K562 (cell line): ENCODE data around the gene GPR139. TPM values are rescaled to one million over a fixed set of nuclear protein-coding genes. Genes with fewer than 3 reads are reported as not detected.
A peak's percentile ranks its signal among the peaks of the same experiment; 100 is the strongest.

ENCODE experiments used
- ATAC-seq: fragments of 200-7000 bp; cut with Tn5 transposase; 3 replicates; pipeline ENCODE4 v1.9.1; 2020; ENCODE audit warnings: moderate library complexity
- BruUV-seq: library from RNA; stranded (reverse); fragments of 400-500 nt; replicated peaks from 2 replicates; lab custom pipeline; 2021; lab: Mats Ljungman, UMichigan
- CTCF ChIA-PET: fragments of 300-600 bp; formaldehyde crosslinking; extraction: SDS; loops from one replicate; lab custom pipeline; 2021; ENCODE audit warnings: low intra/inter-chr PET ratio; lab: Yijun Ruan, JAX
- POLR2A ChIA-PET: fragments of 300-600, 350-650 bp; sonication (Branson Sonifier 250); formaldehyde crosslinking; extraction: SDS; loops from one replicate; lab custom pipeline; 2021; ENCODE audit warnings: antibody characterized with exemption, inconsistent platforms; lab: Yijun Ruan, JAX
- DNase-seq, 4 experiments: peaks; one replicate each; pipeline versions ENCODE4 v3.0.0 to v3.0.0-alpha.2; 2011 to 2018; ENCODE audit warnings: low spot score in 3 of 4, mixed read lengths in 3 of 4; ENCODE audit errors: extremely low read depth in 1 of 4
- FAIRE-seq: peaks from 2 replicates; lab custom pipeline; 2011; peaks lifted over from hg19 to GRCh38; lab: Jason Lieb, UNC
- H2AFZ ChIP-seq: 2 replicates; pipeline ENCODE4 v1.6.0; 2011; ENCODE audit warnings: low read depth, low read length, control low read depth, inconsistent platforms
- H3K27ac ChIP-seq: fragments of 200-600 bp; 3 replicates; pipeline ENCODE4 v1.8.0; 2011; ENCODE audit warnings: low read depth, mild to moderate bottlenecking, control low read depth, inconsistent platforms, low read length, moderate library complexity, mixed read lengths; ENCODE audit errors: extremely low read depth
- H3K27me3 ChIP-seq, 2 experiments: fragments of 300-600 bp in 1 of 2; 2 replicates in 1 of 2; 3 replicates in 1 of 2; pipeline versions ENCODE4 v1.6.0 to v1.8.0; 2011; ENCODE audit warnings: inconsistent platforms in 2 of 2, low read length in 2 of 2, mild to moderate bottlenecking in 1 of 2, mixed read lengths in 1 of 2, moderate library complexity in 1 of 2; ENCODE audit not compliant: control insufficient read depth in 2 of 2, insufficient read depth in 2 of 2
- H3K36me3 ChIP-seq: fragments of 300-600 bp; 3 replicates; pipeline ENCODE4 v1.8.0; 2011; ENCODE audit warnings: mild to moderate bottlenecking, low read length, inconsistent platforms; ENCODE audit not compliant: control insufficient read depth, insufficient read depth
- H3K4me1 ChIP-seq, 2 experiments: fragments of 200-600 bp in 1 of 2; replicated peaks in 1 of 2; 2 replicates in 1 of 2; 3 replicates in 1 of 2; pipeline versions ENCODE4 v1.5.1 to v1.8.0; 2011; ENCODE audit warnings: inconsistent platforms in 2 of 2, low read length in 2 of 2, mild to moderate bottlenecking in 1 of 2, mixed read lengths in 1 of 2, moderate library complexity in 1 of 2; ENCODE audit not compliant: control insufficient read depth in 2 of 2, insufficient read depth in 2 of 2
- H3K4me2 ChIP-seq: 2 replicates; pipeline ENCODE4 v1.6.1; 2011; ENCODE audit warnings: low read length, control low read depth, inconsistent platforms, mixed read lengths; ENCODE audit not compliant: insufficient read depth
- H3K4me3 ChIP-seq: fragments of 200-600 bp; sonication (generic), shearing (Covaris generic); 2 replicates; pipeline ENCODE4 v1.5.1; 2016; ENCODE audit warnings: control low read depth, inconsistent platforms
- H3K79me2 ChIP-seq: fragments of 200-600 bp; 3 replicates; pipeline ENCODE4 v1.8.0; 2011; ENCODE audit warnings: low read length, inconsistent platforms; ENCODE audit not compliant: control insufficient read depth, insufficient read depth
- H3K9ac ChIP-seq, 2 experiments: 2 replicates each; pipeline versions ENCODE4 v1.6.0 to v1.6.1; 2011; ENCODE audit warnings: low read depth in 2 of 2, low read length in 2 of 2, control low read depth in 1 of 2, inconsistent platforms in 1 of 2, mild to moderate bottlenecking in 1 of 2, mixed read lengths in 1 of 2; ENCODE audit not compliant: insufficient read depth in 1 of 2
- H3K9me1 ChIP-seq: one replicate; pipeline ENCODE4 v1.6.0; 2011; ENCODE audit warnings: inconsistent platforms, mild to moderate bottlenecking, low read length, moderate library complexity; ENCODE audit not compliant: control insufficient read depth, insufficient read depth
- H3K9me3 ChIP-seq: replicated peaks from 2 replicates; pipeline ENCODE4 v1.5.1; 2011; ENCODE audit warnings: low read depth, low read length, inconsistent platforms; ENCODE audit not compliant: control insufficient read depth, insufficient read depth
- H4K20me1 ChIP-seq: replicated peaks from 2 replicates; pipeline ENCODE4 v1.6.1; 2011; ENCODE audit warnings: low read length, inconsistent platforms, mixed read lengths; ENCODE audit not compliant: control insufficient read depth, insufficient read depth
- CLOCK ChIP-seq: fragments of 250-450 bp; sonication (Bioruptor Pico); IDR thresholded peaks from 2 replicates; pipeline ENCODE4 v1.4.0; 2020; ENCODE audit warnings: mild to moderate bottlenecking, moderate library complexity, borderline replicate concordance
- CREBBP ChIP-seq: IDR thresholded peaks from one replicate; pipeline ENCODE4 v1.6.1; 2012; ENCODE audit warnings: low read depth, mild to moderate bottlenecking, control low read depth, inconsistent platforms, low read length
- DEAF1 ChIP-seq: fragments of 450-650 bp; formaldehyde crosslinking; IDR thresholded peaks from 2 replicates; pipeline ENCODE4 v1.4.0; 2020; ENCODE audit warnings: mild to moderate bottlenecking, moderate library complexity
- MCM5 ChIP-seq: fragments of 450-650 bp; IDR thresholded peaks from 2 replicates; pipeline ENCODE4 v1.6.1; 2016; ENCODE audit warnings: low read depth
- MXI1 ChIP-seq: IDR thresholded peaks from 2 replicates; pipeline ENCODE4 v1.6.1; 2011; ENCODE audit warnings: low read depth, mild to moderate bottlenecking, improper control_type of control experiment, low read length
- SOX6 ChIP-seq: fragments of 450-650 bp; IDR thresholded peaks from 2 replicates; pipeline ENCODE4 v1.6.1; 2014; ENCODE audit warnings: mild to moderate bottlenecking
- ZMIZ1 ChIP-seq, 2 experiments: fragments of 150-350 bp in 1 of 2; IDR thresholded peaks; 2 replicates each; pipeline ENCODE4 v1.6.1; 2012 to 2016; ENCODE audit warnings: low read depth in 2 of 2, low read length in 2 of 2, mild to moderate bottlenecking in 1 of 2, moderate library complexity in 1 of 2
- ZNF12 ChIP-seq: sonication (generic); formaldehyde crosslinking; IDR thresholded peaks from 2 replicates; pipeline ENCODE4 v1.4.0; 2020; ENCODE audit warnings: mild to moderate bottlenecking, missing genetic modification reagents
- WGBS: fragments of 100-300 bp; shearing (Covaris generic); methylation state at CpG from one replicate; pipeline ENCODE4 v1.1.6; 2016; ENCODE audit warnings: low coverage, mixed read lengths; ENCODE audit not compliant: insufficient coverage; ENCODE audit errors: missing lambda C conversion rate; 5-methylcytosine and 5-hydroxymethylcytosine counted together
- in situ Hi-C: fragments of 300-500 bp; cut with MboI; formaldehyde crosslinking; loops from 4 replicates; pipeline ENCODE4 v1.15.0; 2018; ENCODE audit warnings: inconsistent platforms, mixed read lengths
- intact Hi-C: fragments of 100-400 bp; cut with micrococcal nuclease; formaldehyde crosslinking; loops from 2 replicates; pipeline ENCODE4 v1.14.2; 2022
- polyA plus RNA-seq, 8 experiments: library from polyadenylated mRNA; depleted of rRNA in 4 of 8; stranded (reverse) in 5 of 8; unstranded in 3 of 8; fragments of >200 nt; fragmentation: Nextera tagmentation in 2 of 8; fragmentation: Illumina TruSeq in 1 of 8; extraction: Ambion mirVana in 2 of 8; extraction: Trizol in 1 of 8; gene quantifications; 2 replicates each; pipeline versions ENCODE4 v1.2.1 to v1.2.3, GENCODE V29; 2011 to 2014; ENCODE audit warnings: inconsistent platforms in 1 of 8, missing spikeins in 1 of 8
- total RNA-seq, 7 experiments: library from RNA; depleted of rRNA in 6 of 7; stranded (reverse); fragments of >200 nt in 6 of 7; fragmentation: Illumina TruSeq in 2 of 7; extraction: Trizol in 2 of 7; gene quantifications; 2 replicates each; pipeline versions ENCODE4 v1.2.1 to v1.2.3, GENCODE V29; 2011 to 2021; ENCODE audit warnings: low replicate concordance in 1 of 7

GPR139 gene
- total and polyA plus RNA-seq, 9 of the 15 experiments (the other 6 are each of a cell fraction or from before 2014, with no cell fraction given), result not detected

DNA sequence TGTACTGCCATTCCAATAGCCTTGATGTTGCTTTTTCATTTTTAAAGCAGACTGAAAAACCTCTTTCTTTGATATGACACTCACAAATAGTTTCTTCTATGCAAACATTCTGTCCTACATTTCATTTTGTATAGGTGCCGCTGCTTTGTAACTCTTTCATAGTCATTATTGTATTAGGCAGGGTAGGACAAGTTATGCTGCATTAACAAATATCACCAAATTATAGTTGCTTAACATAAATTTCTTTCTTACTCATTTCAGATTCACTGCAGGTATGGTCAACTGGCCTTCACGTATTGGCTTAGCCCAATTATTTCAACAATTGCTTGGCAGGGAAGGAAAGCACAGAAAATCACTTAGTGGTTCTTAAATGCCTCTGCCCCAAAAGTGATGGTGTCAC is 70.8 kb downstream of the GPR139 start:
- Histone ChIP-seq H3K27me3 (peaks cover 2 to 18% of the 10 kb centered on the region in 2 experiments; a peak in 3 of 5 replicates), H4K20me1 (no peaks in the 10 kb centered on the region), H3K4me1 (no peaks in the 10 kb centered on the region), H2AFZ (no peak overlapping the region), H3K79me2 (no peaks in the 10 kb centered on the region), H3K4me3 (no peak overlapping the region), H3K9ac (no peak overlapping the region), H3K36me3 (no peaks in the 10 kb centered on the region), H3K27ac (no peak overlapping the region), H3K4me2 (no peak overlapping the region), H3K9me3 (no peaks in the 10 kb centered on the region)
- ATAC-seq (no peak), FAIRE-seq (no peak)
- intact Hi-C loops, result no loop called here
- WGBS, result 3% methylated on average over 2 of the region's 2 CpGs
- CTCF ChIA-PET, result interaction anchor here (0.6 kb wide), 1 partner anchor 95 kb away, joined by 3 read pairs; no protein-coding TSS in a partner anchor
- no TSS peak for BruUV-seq
- TF ChIP-seq ZMIZ1 (IDR thresholded peaks at IDR 0.05; ENCODE audit: low read depth in 2 of 2, low read length in 2 of 2), result no peak
- TF ChIP-seq CREBBP, result no peak
- peak; percentile 32; the same call in 1 of the 2 replicates for TF ChIP-seq ZNF12 (CRISPR knock-in tag)
- no peak for TF ChIP-seq SOX6
- TF ChIP-seq CLOCK (CRISPR knock-in tag), result no peak
- no peak for TF ChIP-seq MXI1
- TF ChIP-seq MCM5, result no peak
- TF ChIP-seq DEAF1 (CRISPR knock-in tag), result no peak
- TF ChIP-seq, all 486 proteins: peak for 1
- in situ Hi-C loops, result no loop called here
- no peaks in the 10 kb centered on the region for H3K9me1 ChIP-seq
- no peak for DNase-seq
- POLR2A ChIA-PET, result interaction anchor here (0.7 kb wide), 1 partner anchor 21 kb away, joined by 4 read pairs; no protein-coding TSS in a partner anchor
